Measurements from ENCODE around the gene MLLT1.

DNA sequence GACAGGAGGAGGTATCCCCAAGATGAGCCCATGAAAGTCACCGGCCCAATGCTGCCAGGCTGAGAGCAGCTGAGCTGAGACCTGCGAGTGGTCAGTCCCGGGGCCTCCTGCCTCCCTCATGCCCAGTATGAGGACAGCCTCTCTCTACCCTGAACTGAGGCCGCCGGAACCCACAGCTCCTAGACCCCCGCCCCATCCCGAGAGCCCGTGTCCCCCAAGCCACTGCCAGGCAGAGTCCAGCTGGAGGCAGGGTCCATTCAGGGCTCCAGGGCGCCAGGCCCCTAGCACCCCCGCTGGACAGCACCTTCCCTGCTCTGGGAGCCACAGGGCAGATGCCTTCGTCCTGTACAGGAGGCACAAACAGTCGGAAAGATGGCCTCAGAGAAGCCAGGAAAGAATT is 38.7 kb downstream of the MLLT1 start:
- no peak for TF ChIP-seq TAF1 (IDR thresholded peaks at IDR 0.05; ENCODE audit: borderline replicate concordance, low read depth, low read length)
- TF ChIP-seq YY1 (IDR thresholded peaks at IDR 0.05; ENCODE audit: low read depth, low read length) = no peak
- TF ChIP-seq HDAC6 (IDR thresholded peaks at IDR 0.05; ENCODE audit: unreplicated experiment) = no peak
- no peak for TF ChIP-seq ESRRA (IDR thresholded peaks at IDR 0.05; ENCODE audit: low read length)
- no peak for TF ChIP-seq POLR2A (IDR thresholded peaks at IDR 0.05; ENCODE audit: low read depth, low read length)
- TF ChIP-seq POLR2AphosphoS5 (IDR thresholded peaks at IDR 0.05; ENCODE audit: low read length) = no peak
- TF ChIP-seq HDAC2 (IDR thresholded peaks at IDR 0.05) = no peak
- TF ChIP-seq CTCF (IDR thresholded peaks at IDR 0.05 in 2 of 3, conservative IDR thresholded peaks at IDR 0.05 in 1 of 3; ENCODE audit: control insufficient read depth in 2 of 3, extremely low read depth in 1 of 3, insufficient read depth in 1 of 3, low read depth in 3 of 3, low read length in 3 of 3) = no peak
- no peak for TF ChIP-seq POU2F2 (IDR thresholded peaks at IDR 0.05; ENCODE audit: borderline replicate concordance, low read depth, low read length)
- TF ChIP-seq, protein P1, sequence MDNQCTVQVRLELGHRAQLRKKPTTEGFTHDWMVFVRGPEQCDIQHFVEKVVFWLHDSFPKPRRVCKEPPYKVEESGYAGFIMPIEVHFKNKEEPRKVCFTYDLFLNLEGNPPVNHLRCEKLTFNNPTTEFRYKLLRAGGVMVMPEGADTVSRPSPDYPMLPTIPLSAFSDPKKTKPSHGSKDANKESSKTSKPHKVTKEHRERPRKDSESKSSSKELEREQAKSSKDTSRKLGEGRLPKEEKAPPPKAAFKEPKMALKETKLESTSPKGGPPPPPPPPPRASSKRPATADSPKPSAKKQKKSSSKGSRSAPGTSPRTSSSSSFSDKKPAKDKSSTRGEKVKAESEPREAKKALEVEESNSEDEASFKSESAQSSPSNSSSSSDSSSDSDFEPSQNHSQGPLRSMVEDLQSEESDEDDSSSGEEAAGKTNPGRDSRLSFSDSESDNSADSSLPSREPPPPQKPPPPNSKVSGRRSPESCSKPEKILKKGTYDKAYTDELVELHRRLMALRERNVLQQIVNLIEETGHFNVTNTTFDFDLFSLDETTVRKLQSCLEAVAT (IDR thresholded peaks at IDR 0.05) = no peak
- TF ChIP-seq STAT1 (conservative IDR thresholded peaks at IDR 0.05) = no peak
